GM21619 (cell line): ENCODE data around the gene ADIPOR1.

Experiments used
- ATAC-seq: cut with Tn5 transposase; IDR thresholded peaks from one replicate; pipeline ENCODE4 v1.9.1; 2021; ENCODE audit not compliant: unreplicated experiment

ADIPOR1 gene

DNA sequence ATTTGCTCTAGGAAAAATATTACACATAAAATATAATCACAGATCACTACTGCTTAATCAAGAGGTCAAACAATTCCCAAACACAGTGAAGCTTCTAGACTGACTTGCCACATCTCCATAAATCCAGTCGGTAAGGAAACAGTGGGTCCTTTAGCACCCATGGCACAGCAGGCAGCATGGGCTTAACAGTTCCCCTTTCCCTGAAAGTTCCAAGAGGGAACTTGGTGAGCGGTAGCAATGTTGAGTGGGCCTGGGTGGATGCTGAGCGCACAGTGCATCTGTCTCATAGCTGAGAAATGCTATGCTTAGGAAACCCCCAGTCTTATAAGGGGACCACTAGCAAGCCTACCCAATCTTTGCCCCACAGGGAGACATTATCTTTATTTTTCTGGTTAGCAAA is 16.7 kb upstream of the ADIPOR1 start:
- no peak for ATAC-seq

GRCh38 chr1:202972046-202972445 is 13.9 kb upstream of the ADIPOR1 start:
- no peak for ATAC-seq

- ATAC-seq: peak; percentile 53
Measured at GRCh38 chr1:202968895-202969295, 10.8 kb upstream of the ADIPOR1 start.

- ATAC-seq: no peak
Measured at GRCh38 chr1:202968351-202968750, 10.2 kb upstream of the ADIPOR1 start.

GRCh38 chr1:202967684-202968281 is 9.7 kb upstream of the ADIPOR1 start:
- peak; percentile 15 for ATAC-seq

- no peak for ATAC-seq
Measured at GRCh38 chr1:202966006-202966898, 8.1 kb upstream of the ADIPOR1 start.

DNA sequence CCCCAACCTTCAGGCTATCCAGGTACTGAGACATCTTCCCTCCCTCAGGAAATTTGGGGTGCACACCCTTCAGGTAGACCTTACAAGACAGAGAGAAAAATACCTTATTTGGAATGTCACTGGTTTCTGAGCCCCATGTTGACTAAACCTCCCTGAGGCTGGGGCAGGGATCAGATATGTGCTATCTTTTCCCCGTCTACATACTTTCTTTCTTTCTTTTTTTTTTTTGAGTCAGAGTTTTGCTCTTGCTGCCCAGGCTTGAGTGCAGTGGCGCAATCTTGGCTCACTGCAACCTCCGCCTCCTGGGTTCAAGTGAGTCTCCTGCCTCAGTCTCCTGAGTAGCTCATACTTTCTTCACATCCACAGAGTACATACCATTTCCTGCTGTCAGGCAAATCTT is 7.3 kb upstream of the ADIPOR1 start:
- ATAC-seq: no peak

DNA sequence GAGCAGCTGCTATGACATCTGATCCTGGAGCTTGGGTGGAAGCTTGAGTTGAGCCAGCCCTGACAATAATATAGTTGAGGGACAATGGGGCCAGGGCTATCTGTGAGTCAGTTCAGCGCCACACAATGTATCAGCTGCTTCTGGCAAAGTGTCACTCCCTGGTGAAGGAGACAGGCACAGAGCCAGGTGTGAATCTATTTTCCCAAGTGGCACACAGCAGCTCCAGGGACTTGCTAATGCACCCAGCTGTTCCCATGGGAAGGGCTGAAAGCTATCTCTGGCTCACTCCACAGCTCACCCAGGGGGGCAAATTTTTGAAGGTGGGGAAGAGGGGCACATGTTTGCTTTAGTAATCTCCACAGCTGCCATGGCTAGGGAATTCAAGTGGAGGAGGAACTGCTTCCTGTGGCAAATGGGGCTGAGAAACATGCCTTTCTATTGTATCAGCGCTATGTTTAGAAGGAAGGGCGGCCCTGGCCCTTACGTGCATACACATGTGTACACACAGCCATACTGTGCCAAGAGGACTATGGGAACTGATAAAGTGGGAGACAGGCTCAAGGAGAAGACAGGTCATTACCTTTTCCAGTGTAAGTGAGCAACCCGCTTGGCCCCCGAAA is 6.8 kb upstream of the ADIPOR1 start:
- ATAC-seq: no peak

- no peak for ATAC-seq
Measured at GRCh38 chr1:202961220-202961880, 3.2 kb upstream of the ADIPOR1 start.

GRCh38 chr1:202959276-202959620 is 1.1 kb upstream of the ADIPOR1 start:
- ATAC-seq: no peak

GRCh38 chr1:202958544-202959275 is 598 bp upstream of the ADIPOR1 start:
- no peak for ATAC-seq

DNA sequence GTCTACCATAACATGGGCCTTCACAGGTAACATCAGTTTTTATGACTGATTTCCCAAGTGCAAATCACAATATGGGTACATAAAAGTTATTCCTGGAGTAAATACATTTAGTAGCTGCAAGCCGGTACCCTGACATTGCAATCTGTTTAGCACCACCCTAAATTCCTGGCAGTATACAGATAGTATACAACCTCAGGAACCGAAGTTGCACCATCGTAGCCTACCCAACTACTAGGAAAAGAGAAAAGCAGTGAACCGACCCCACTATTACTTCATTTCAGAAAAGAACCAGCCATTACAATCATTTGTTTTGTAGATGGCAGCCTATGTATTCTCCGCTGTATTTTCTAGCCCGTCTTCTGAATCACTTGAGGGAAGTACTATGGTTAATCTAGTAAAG is 1.1 kb downstream of the ADIPOR1 start:
- ATAC-seq: no peak

- no peak for ATAC-seq
Measured at GRCh38 chr1:202954057-202954745, 3.9 kb downstream of the ADIPOR1 start.

- ATAC-seq: no peak
Measured at GRCh38 chr1:202953392-202953791, 4.7 kb downstream of the ADIPOR1 start.

- no peak for ATAC-seq
Measured at GRCh38 chr1:202952818-202953217, 5.3 kb downstream of the ADIPOR1 start.

DNA sequence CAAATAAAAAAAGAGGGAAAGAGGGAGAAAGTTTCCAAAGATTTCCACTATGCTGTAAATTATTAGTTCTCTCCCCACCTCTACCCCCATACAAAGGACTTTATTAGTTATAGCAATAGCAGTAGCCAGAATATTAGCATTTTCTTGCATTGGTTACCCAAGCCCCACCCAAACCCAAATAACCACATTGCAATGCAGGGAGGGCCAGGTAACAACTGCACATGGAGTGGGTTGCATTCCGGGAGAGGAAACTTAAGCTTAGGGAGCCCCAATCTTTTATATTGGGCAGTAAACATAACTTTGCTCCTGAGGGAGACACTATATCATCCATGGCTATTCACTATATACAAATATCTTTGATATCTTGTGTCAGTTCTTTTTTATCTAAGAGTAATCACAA is 6.0 kb downstream of the ADIPOR1 start:
- ATAC-seq: no peak

GRCh38 chr1:202951437-202951836 is 6.7 kb downstream of the ADIPOR1 start:
- ATAC-seq: no peak

GRCh38 chr1:202945483-202945882 is 12.6 kb downstream of the ADIPOR1 start:
- no peak for ATAC-seq

DNA sequence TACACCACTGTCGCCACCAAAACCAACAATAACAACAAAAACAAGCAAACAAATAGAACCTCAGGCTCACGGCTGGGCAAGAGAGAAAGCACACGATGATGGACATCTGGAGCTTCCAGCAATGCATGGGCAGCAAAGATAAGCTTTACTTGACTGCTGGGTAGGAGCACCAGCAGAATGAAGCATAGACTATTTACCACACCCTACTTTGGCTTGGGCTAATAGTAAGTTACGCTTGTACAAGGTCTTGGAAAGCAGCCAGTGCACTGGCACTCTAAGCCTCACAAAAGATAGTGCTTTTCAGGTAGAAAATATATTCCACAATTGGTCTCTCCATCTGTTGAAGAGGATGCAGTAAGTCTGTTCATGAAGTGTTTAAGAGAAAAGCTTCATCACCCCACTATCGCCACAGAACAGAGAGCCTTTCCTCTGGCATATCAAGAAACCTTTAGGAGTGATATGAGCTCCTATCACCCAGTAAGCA is 13.6 kb downstream of the ADIPOR1 start:
- no peak for ATAC-seq

DNA sequence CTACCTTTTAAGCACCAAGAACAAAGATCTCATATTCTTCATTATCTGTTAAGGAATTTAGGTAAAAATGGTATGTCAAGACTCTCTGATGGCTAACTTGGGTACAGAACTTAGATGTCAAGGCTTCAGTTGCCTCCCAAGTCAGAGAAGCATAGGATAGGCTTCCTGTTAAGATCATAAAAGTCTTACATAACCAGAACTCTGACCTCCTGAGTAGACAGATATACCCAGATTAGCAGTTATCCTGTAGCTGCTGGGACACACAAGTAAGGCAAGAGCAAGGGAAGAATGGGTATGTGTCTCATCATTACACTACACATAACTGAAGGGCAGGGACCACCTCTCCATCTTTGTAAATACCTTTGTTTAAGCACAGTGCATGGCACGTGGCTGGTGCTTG is 15.7 kb downstream of the ADIPOR1 start:
- no peak for ATAC-seq
